Lower leg skin (tissue), 4 donors: ENCODE measurements around the gene PTCH1. TPM values are rescaled to one million over a fixed set of nuclear protein-coding genes. Genes with fewer than 3 reads are reported as not detected.

Experiments
- DNase-seq, 2 donors: peaks; one replicate each; pipeline ENCODE4 v3.0.0-alpha.2; 2019; ENCODE audit warnings: low spot score in 2 of 2
- H3K4me3 ChIP-seq: fragments of 200-600 bp; sonication (generic); 2 replicates; pipeline ENCODE4 v1.5.1; 2017; ENCODE audit warnings: mild to moderate bottlenecking, low read depth; ENCODE audit not compliant: poor library complexity, severe bottlenecking
- CTCF ChIP-seq, 3 donors: fragments of 450-650 bp; IDR thresholded peaks; one replicate each; pipeline ENCODE4 v1.5.1; 2016; ENCODE audit warnings: antibody characterized with exemption in 3 of 3, mild to moderate bottlenecking in 3 of 3, moderate library complexity in 2 of 3
- POLR2A ChIP-seq, 2 donors: fragments of 450-650 bp; IDR thresholded peaks; one replicate each; pipeline ENCODE4 v1.6.1; 2016 to 2017; ENCODE audit warnings: antibody characterized with exemption in 2 of 2, mild to moderate bottlenecking in 1 of 2, moderate library complexity in 1 of 2
- WGBS, 2 donors: methylation state at CpG; one replicate each; pipeline ENCODE4 v1.1.5; 2018; 5-methylcytosine and 5-hydroxymethylcytosine counted together
- intact Hi-C: fragments of 100-400 bp; cut with DNase I; formaldehyde crosslinking; loops from one replicate; pipeline ENCODE4 v1.15.0; 2023; ENCODE audit warnings: low total_unique reads
- total RNA-seq, 4 donors: library from RNA; depleted of rRNA; stranded (reverse); fragments of >200 nt; gene quantifications; one replicate each; pipeline ENCODE4 v1.1.0, GENCODE V29; 2016

The PTCH1 gene
- total RNA-seq, 4 donors from 2014 or later, result 16.5 to 25.6 (median 20.9) TPM

- 79% methylated on average over 6 of the region's 6 CpGs for WGBS, 2 donors
- DNase-seq, result no peak
- H3K4me3 ChIP-seq, result no peak overlapping the region
- TF ChIP-seq CTCF (IDR thresholded peaks at IDR 0.05) (no peak), POLR2A (IDR thresholded peaks at IDR 0.05) (no peak)
- intact Hi-C loops, result no loop called here
Measured at GRCh38 chr9:95499046-95499676, 17.6 kb downstream of the PTCH1 start.

DNA sequence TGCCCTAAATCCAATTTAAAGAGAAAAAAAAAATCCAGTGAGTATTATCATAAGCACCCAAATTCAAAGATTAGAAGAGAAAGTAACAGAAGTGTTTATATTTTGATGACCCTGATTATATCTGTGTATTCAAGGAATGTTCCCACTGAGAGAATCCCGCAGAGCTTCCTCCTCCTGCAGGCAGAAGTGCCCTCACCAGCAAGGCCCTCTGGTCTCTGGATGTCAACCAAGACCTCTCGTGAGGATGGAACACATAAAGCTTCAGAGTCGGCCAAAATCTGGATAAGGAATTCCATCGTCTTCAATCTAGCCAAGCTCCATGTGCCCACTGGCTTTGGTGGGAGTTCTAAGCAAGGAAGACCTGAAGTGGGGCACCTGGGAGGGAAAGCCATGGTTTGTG is 18.1 kb downstream of the PTCH1 start:
- intact Hi-C loops, result no loop called here
- no peak for DNase-seq
- H3K4me3 ChIP-seq, result no peak overlapping the region
- TF ChIP-seq CTCF (IDR thresholded peaks at IDR 0.05), result no peak
- TF ChIP-seq POLR2A (IDR thresholded peaks at IDR 0.05), result no peak
- WGBS, 2 donors, result 86 to 88% methylated on average over 4 of the region's 4 CpGs

DNA sequence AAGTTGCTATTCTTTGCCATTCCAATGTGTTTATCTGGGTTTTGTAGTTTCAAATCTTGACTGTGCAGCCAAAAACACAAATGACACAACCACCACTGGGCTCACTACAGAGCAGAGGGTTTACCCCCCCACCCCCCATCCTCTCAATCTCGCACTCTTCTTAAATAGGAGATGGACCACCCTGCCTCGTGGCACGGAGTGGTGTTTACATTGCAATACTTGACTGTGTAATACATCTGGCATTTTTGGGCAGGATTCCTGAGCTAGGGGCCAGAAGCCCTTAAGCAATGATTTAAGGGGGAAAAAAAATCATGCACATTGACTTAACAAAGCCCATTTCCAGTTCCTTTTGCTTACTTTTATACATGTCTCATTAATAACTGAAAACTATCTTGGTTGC is 19.0 kb downstream of the PTCH1 start:
- WGBS, 2 donors, result 51 to 63% methylated on average over 3 of the region's 3 CpGs
- DNase-seq, result no peak
- intact Hi-C loops, result no loop called here
- H3K4me3 ChIP-seq, result no peak overlapping the region
- TF ChIP-seq CTCF (IDR thresholded peaks at IDR 0.05) (no peak), POLR2A (IDR thresholded peaks at IDR 0.05) (no peak)

GRCh38 chr9:95496687-95497086 is 20.1 kb downstream of the PTCH1 start:
- WGBS, 2 donors, result 80 to 81% methylated on average over 2 of the region's 2 CpGs
- no peak for TF ChIP-seq POLR2A (IDR thresholded peaks at IDR 0.05)
- TF ChIP-seq CTCF (IDR thresholded peaks at IDR 0.05), result no peak
- no peak for DNase-seq
- intact Hi-C loops, result no loop called here
- no peak overlapping the region for H3K4me3 ChIP-seq

- no peak for DNase-seq
- 88% methylated on average over 12 of the region's 12 CpGs for WGBS, 2 donors
- no peak overlapping the region for H3K4me3 ChIP-seq
- TF ChIP-seq CTCF (IDR thresholded peaks at IDR 0.05), result no peak
- TF ChIP-seq POLR2A (IDR thresholded peaks at IDR 0.05), result no peak
- intact Hi-C loops, result no loop called here
Measured at GRCh38 chr9:95495961-95496360, 20.8 kb downstream of the PTCH1 start.

DNA sequence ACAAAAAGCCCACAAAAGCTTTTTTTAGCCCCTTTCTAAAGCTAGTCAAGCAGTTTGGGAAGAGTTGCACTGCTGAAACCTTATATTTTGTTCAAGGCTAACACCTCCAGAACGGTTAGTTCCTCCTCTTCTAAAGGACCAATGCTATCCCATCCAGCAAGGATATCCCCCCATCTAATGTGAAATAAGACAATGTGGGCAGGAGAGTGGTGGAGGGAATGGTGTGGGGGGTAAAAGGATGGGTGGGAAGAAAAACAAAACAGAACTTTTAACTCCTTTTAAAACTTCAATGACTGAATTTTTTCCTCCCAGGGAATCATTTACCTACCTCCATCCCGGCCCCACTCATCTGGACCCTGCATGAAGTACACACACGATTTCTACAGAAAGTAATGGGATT is 21.2 kb downstream of the PTCH1 start:
- H3K4me3 ChIP-seq, result no peak overlapping the region
- 89 to 91% methylated on average over 3 of the region's 3 CpGs for WGBS, 2 donors
- no peak for DNase-seq
- intact Hi-C loops, result no loop called here
- TF ChIP-seq CTCF (IDR thresholded peaks at IDR 0.05) (no peak), POLR2A (IDR thresholded peaks at IDR 0.05) (no peak)
